ENCODE results near the gene SPACA4. TPM values are rescaled to one million over a fixed set of nuclear protein-coding genes. Genes with fewer than 3 reads are reported as not detected.

SPACA4 gene
- total and polyA plus RNA-seq, 9 of the 15 experiments (the other 6 are each of a cell fraction or from before 2014, with no cell fraction given) = not detected

DNA sequence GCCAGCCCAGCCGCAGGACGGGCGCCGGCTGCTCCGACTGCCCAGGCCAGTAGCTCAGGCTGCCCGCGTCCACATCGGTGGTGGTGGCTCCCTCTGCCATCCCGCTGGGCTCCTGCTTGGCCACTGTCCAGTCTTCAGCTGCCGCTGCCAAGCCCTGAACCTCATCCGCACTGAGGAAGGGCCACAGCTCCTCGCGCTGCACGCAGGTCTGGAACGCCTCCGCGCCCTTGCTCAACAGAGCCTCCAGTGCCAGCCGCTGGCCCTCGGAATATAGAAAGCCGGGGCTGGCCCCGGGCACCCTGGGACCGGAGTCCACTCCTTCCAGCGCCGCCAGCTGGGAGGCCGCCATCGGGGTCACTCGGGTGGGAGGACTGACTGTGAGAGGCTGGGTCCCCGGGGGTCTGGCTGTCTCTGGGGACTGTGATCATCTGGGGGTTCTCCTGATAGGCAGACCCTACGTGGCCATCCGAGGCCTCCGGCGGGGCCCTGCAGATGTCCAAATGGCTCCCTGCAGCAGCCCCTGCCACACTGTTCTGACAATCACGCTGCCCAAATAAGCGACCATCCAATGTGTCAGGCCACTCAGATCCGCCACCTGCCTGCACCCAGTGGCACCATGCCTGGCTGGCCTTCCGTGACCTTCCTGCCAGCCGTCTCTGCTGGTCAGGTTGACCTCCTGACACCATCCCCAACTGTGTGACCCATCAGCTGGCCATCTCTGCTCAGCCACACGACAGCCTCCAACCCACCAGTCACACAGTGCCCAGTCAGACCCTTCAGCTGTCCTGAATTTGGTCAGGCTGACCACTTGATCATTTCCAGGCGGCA, 6.7 kb downstream of the SPACA4 start (continued):
- TF ChIP-seq, protein P1, sequence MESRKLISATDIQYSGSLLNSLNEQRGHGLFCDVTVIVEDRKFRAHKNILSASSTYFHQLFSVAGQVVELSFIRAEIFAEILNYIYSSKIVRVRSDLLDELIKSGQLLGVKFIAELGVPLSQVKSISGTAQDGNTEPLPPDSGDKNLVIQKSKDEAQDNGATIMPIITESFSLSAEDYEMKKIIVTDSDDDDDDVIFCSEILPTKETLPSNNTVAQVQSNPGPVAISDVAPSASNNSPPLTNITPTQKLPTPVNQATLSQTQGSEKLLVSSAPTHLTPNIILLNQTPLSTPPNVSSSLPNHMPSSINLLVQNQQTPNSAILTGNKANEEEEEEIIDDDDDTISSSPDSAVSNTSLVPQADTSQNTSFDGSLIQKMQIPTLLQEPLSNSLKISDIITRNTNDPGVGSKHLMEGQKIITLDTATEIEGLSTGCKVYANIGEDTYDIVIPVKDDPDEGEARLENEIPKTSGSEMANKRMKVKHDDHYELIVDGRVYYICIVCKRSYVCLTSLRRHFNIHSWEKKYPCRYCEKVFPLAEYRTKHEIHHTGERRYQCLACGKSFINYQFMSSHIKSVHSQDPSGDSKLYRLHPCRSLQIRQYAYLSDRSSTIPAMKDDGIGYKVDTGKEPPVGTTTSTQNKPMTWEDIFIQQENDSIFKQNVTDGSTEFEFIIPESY (CRISPR knock-in tag; IDR thresholded peaks at IDR 0.05) = peak; percentile 83
- TF ChIP-seq SRSF7 (optimal IDR thresholded peaks at IDR 0.05; ENCODE audit: low read depth, low read length) = no peak

GRCh38 chr19:48613852-48614435, 7.4 kb downstream of the SPACA4 start:
- no TSS peak for BruUV-seq (replicated peaks)
- Histone ChIP-seq H3K36me3 (ENCODE audit: control insufficient read depth, insufficient read depth, low read length) (peaks cover 38% of the 10 kb centered on the region; the same call in 2 of the 3 replicates), H3K27ac (ENCODE audit: extremely low read depth, low read depth, low read length) (peak overlapping the region; percentile 0; the same call in 2 of the 3 replicates), H4K20me1 (replicated peaks; ENCODE audit: control insufficient read depth, insufficient read depth, low read length) (peaks cover 37% of the 10 kb centered on the region), H3K4me2 (ENCODE audit: insufficient read depth, low read length) (no peak overlapping the region), H3K9me3 (replicated peaks; ENCODE audit: control insufficient read depth, insufficient read depth, low read depth, low read length) (no peaks in the 10 kb centered on the region), H3K4me1 (replicated peaks in 1 of 2; ENCODE audit: control insufficient read depth in 2 of 2, insufficient read depth in 2 of 2, low read length in 2 of 2) (peaks cover 21 to 60% of the 10 kb centered on the region in 2 experiments; a peak in 4 of 5 replicates), H2AFZ (ENCODE audit: low read depth, low read length) (no peak overlapping the region), H3K79me2 (ENCODE audit: control insufficient read depth, insufficient read depth, low read length) (peaks cover 33% of the 10 kb centered on the region), H3K9ac (ENCODE audit: insufficient read depth in 1 of 2, low read depth in 2 of 2, low read length in 2 of 2) (peak overlapping the region in 1 of 2 experiments; percentile 59; a peak in 2 of 4 replicates), H3K27me3 (ENCODE audit: control insufficient read depth in 2 of 2, insufficient read depth in 2 of 2, low read length in 2 of 2) (no peaks in the 10 kb centered on the region), H3K9me1 (ENCODE audit: control insufficient read depth, insufficient read depth, low read length) (peaks cover 11% of the 10 kb centered on the region), H3K4me3 (no peak overlapping the region)
- FAIRE-seq (no peak), DNase-seq (ENCODE audit: extremely low read depth in 1 of 4, low spot score in 3 of 4) (no peak), ATAC-seq (peak; percentile 9)
- 41% methylated on average over 13 of the region's 13 CpGs for WGBS (ENCODE audit: insufficient coverage, low coverage, missing lambda C conversion rate)
- in situ Hi-C loops (cut with MboI) = no loop called here
- intact Hi-C loops (cut with micrococcal nuclease) = no loop called here
- ChIA-PET POLR2A (interaction anchor here (0.7 to 1.4 kb wide), 3 partner anchors 8 to 280 kb away, joined by 3 to 4 read pairs (median 4); no protein-coding TSS in a partner anchor), CTCF (ENCODE audit: low intra/inter-chr PET ratio) (no interaction called here)
- no peak for TF ChIP-seq FOXA1 (IDR thresholded peaks at IDR 0.05; ENCODE audit: borderline replicate concordance)
- TF ChIP-seq, protein P1 (CRISPR knock-in tag; IDR thresholded peaks at IDR 0.05) = no peak
- TF ChIP-seq PHF21A (IDR thresholded peaks at IDR 0.05; ENCODE audit: borderline replicate concordance, low read depth) = no peak
- no peak for TF ChIP-seq TRIM28 (IDR thresholded peaks at IDR 0.05)
- peak; percentile 76 for TF ChIP-seq RBM22 (IDR thresholded peaks at IDR 0.05; ENCODE audit: low read depth, low read length, poor library complexity, severe bottlenecking)
- TF ChIP-seq, protein P2, sequence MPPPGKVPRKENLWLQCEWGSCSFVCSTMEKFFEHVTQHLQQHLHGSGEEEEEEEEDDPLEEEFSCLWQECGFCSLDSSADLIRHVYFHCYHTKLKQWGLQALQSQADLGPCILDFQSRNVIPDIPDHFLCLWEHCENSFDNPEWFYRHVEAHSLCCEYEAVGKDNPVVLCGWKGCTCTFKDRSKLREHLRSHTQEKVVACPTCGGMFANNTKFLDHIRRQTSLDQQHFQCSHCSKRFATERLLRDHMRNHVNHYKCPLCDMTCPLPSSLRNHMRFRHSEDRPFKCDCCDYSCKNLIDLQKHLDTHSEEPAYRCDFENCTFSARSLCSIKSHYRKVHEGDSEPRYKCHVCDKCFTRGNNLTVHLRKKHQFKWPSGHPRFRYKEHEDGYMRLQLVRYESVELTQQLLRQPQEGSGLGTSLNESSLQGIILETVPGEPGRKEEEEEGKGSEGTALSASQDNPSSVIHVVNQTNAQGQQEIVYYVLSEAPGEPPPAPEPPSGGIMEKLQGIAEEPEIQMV (tag; conservative IDR thresholded peaks at IDR 0.05; ENCODE audit: low read depth) = no peak
- TF ChIP-seq MCM2 (IDR thresholded peaks at IDR 0.05; ENCODE audit: low read depth) = no peak
- no peak for TF ChIP-seq SMARCA4 (IDR thresholded peaks at IDR 0.05)
- no peak for TF ChIP-seq HOXB6 (CRISPR knock-in tag; IDR thresholded peaks at IDR 0.05; ENCODE audit: borderline replicate concordance)
- TF ChIP-seq, protein P3, sequence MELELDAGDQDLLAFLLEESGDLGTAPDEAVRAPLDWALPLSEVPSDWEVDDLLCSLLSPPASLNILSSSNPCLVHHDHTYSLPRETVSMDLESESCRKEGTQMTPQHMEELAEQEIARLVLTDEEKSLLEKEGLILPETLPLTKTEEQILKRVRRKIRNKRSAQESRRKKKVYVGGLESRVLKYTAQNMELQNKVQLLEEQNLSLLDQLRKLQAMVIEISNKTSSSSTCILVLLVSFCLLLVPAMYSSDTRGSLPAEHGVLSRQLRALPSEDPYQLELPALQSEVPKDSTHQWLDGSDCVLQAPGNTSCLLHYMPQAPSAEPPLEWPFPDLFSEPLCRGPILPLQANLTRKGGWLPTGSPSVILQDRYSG (tag; conservative IDR thresholded peaks at IDR 0.05; ENCODE audit: low read depth) = no peak
- TF ChIP-seq ZNF263 (CRISPR knock-in tag; IDR thresholded peaks at IDR 0.05; ENCODE audit: borderline replicate concordance) = 0 out of 2 replicates have a peak, but pooled peaks have one; percentile 11
